Measurements from ENCODE around the gene ENPP1.

DNA sequence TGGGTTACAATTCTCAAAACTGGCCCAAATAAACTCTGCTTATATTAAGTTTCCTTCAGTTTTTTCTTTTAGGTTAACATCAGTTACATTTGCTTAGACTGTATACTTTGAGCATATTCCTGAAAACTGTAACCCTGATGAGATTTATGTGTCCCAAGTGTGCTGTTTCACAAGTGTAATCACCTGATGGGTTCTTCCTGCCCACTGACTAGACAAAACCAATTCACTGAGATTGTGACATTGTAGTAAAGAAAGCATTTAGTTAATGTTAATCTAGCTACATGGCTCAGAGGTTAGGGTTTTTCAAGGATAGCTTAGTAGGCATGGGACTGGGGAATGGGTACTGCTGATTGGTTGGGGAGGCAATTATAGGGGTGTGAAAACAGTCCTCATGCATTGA lies 89.8 kb downstream of the ENPP1 start:
- TF ChIP-seq, protein P1, sequence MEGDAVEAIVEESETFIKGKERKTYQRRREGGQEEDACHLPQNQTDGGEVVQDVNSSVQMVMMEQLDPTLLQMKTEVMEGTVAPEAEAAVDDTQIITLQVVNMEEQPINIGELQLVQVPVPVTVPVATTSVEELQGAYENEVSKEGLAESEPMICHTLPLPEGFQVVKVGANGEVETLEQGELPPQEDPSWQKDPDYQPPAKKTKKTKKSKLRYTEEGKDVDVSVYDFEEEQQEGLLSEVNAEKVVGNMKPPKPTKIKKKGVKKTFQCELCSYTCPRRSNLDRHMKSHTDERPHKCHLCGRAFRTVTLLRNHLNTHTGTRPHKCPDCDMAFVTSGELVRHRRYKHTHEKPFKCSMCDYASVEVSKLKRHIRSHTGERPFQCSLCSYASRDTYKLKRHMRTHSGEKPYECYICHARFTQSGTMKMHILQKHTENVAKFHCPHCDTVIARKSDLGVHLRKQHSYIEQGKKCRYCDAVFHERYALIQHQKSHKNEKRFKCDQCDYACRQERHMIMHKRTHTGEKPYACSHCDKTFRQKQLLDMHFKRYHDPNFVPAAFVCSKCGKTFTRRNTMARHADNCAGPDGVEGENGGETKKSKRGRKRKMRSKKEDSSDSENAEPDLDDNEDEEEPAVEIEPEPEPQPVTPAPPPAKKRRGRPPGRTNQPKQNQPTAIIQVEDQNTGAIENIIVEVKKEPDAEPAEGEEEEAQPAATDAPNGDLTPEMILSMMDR (conservative IDR thresholded peaks at IDR 0.05), result no peak
- TF ChIP-seq ZFX (IDR thresholded peaks at IDR 0.05), result no peak
